Measurements from ENCODE around the gene LLPH. TPM values are rescaled to one million over a fixed set of nuclear protein-coding genes. Genes with fewer than 3 reads are reported as not detected.

The LLPH gene
- total RNA-seq, 4 donors from 2014 or later, result 9.5 to 21.4 (median 12.5) TPM

DNA sequence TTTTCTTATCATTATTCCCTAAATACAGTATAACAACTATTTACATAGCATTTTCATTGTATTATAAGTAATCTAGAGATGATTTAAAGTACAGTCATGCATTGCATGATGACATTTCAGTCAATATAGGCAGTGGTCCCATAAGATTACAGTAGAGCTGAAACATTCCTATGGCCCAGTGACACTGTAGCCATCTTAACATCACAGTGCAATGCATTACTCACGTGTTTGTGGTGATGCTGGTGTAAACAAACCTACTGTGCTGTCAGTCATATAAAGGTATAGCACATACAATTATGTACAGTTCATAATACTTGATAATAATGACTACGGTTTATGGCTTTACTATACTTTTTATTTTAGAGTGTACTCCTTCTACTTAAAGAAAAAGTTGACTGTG, 13.3 kb downstream of the LLPH start:
- ATAC-seq (no peak), DNase-seq (no peak)
- no peaks in the 10 kb centered on the region for H3K4me1 ChIP-seq
- in situ Hi-C loops (cut with MboI; ENCODE audit: low sequenced_read_pairs in 4 of 4), result no loop called here
- no peak for TF ChIP-seq POLR2A (IDR thresholded peaks at IDR 0.05)
- TF ChIP-seq, protein P1, sequence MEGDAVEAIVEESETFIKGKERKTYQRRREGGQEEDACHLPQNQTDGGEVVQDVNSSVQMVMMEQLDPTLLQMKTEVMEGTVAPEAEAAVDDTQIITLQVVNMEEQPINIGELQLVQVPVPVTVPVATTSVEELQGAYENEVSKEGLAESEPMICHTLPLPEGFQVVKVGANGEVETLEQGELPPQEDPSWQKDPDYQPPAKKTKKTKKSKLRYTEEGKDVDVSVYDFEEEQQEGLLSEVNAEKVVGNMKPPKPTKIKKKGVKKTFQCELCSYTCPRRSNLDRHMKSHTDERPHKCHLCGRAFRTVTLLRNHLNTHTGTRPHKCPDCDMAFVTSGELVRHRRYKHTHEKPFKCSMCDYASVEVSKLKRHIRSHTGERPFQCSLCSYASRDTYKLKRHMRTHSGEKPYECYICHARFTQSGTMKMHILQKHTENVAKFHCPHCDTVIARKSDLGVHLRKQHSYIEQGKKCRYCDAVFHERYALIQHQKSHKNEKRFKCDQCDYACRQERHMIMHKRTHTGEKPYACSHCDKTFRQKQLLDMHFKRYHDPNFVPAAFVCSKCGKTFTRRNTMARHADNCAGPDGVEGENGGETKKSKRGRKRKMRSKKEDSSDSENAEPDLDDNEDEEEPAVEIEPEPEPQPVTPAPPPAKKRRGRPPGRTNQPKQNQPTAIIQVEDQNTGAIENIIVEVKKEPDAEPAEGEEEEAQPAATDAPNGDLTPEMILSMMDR (IDR thresholded peaks at IDR 0.05 in 4 of 5, conservative IDR thresholded peaks at IDR 0.05 in 1 of 5), result no peak
- H3K9me3 ChIP-seq, result no peaks in the 10 kb centered on the region
- H3K4me3 ChIP-seq, result no peak overlapping the region
- peaks cover 0 to 5% of the 10 kb centered on the region in 2 donors for H3K36me3 ChIP-seq
- H3K27me3 ChIP-seq, result no peaks in the 10 kb centered on the region
- no peak overlapping the region for H3K27ac ChIP-seq
- intact Hi-C loops (cut with DNase I; ENCODE audit: low total_unique reads), result no loop called here

DNA sequence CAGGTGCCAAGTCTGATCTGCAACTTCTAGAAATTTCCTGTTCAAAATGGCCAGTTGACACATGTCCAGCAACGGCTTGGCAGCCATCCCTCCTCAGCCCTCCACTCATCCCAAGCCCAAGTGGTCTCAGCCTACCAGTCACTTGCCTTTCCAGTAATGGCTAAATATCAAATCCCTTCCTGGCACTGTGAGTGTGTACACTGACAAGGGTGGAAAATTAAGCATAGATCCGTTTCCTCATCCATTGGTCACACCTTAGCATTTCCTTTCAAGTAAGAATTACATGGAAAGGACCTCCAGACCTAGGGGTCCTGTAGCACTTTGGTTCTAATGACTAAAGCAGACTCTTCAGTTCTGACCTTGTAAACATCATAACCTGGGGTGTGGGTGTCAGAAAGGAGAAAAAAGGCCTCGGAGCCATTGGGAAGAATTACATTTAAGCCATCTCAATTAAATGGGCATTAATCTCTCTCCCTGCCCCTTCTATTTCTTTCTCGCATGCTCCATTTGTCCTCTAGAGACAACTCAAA, 15.4 kb downstream of the LLPH start:
- H3K27ac ChIP-seq, result no peak overlapping the region
- in situ Hi-C loops (cut with MboI; ENCODE audit: low sequenced_read_pairs in 4 of 4), result no loop called here
- no peak overlapping the region for H3K4me3 ChIP-seq
- no peaks in the 10 kb centered on the region for H3K4me1 ChIP-seq
- intact Hi-C loops (cut with DNase I; ENCODE audit: low total_unique reads), result no loop called here
- no peak for ATAC-seq
- no peaks in the 10 kb centered on the region for H3K36me3 ChIP-seq
- no peak for DNase-seq
- TF ChIP-seq, protein P1 (IDR thresholded peaks at IDR 0.05 in 4 of 5, conservative IDR thresholded peaks at IDR 0.05 in 1 of 5), result no peak
- TF ChIP-seq POLR2A (IDR thresholded peaks at IDR 0.05), result no peak
- no peaks in the 10 kb centered on the region for H3K9me3 ChIP-seq
- no peaks in the 10 kb centered on the region for H3K27me3 ChIP-seq

DNA sequence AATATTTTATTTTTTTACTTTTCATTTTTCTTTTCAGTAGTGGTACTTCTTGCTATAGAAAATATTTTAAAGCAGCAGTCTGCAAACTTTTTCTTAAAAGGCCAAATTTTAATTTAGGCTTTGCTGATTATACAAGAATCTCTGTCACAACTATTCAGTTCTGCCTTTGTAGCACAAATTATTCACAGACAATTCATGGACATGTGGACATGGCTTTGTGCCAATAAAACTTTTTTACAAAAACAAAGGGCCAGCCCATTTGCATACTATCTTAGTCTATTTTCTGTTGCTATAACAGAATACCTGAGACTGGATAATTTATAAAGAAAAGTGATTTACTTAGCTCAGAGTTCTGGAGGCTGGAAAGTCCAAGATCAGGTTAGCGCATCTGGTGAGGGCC, 17.1 kb downstream of the LLPH start:
- ATAC-seq (no peak), DNase-seq (no peak)
- intact Hi-C loops (cut with DNase I; ENCODE audit: low total_unique reads) (no loop called here), in situ Hi-C loops (cut with MboI; ENCODE audit: low sequenced_read_pairs in 4 of 4) (no loop called here)
- H3K9me3 ChIP-seq, result no peaks in the 10 kb centered on the region
- no peaks in the 10 kb centered on the region for H3K27me3 ChIP-seq
- no peaks in the 10 kb centered on the region for H3K36me3 ChIP-seq
- H3K4me1 ChIP-seq, result no peaks in the 10 kb centered on the region
- no peak overlapping the region for H3K4me3 ChIP-seq
- no peak for TF ChIP-seq POLR2A (IDR thresholded peaks at IDR 0.05)
- TF ChIP-seq, protein P1 (IDR thresholded peaks at IDR 0.05 in 4 of 5, conservative IDR thresholded peaks at IDR 0.05 in 1 of 5), result no peak
- no peak overlapping the region for H3K27ac ChIP-seq

DNA sequence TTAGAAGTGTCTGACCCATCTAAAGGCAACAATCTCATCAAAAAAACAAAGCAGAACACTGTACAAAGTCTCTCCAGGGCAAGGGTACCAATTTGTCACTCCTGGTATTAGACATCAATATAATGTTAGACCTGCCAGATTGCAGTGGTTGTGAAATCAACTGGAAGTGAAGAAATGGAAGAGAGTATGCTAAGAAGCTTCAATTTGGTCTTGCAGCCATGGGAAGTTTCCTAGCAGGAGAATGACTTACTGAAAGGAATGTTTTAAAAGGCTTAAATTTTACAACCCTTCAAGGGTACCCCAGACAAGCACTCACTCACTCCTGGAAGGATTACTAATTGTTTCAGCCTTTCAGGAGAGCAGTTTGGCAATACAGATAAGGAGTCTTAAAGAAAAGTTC, 18.9 kb downstream of the LLPH start:
- ATAC-seq (no peak), DNase-seq (no peak)
- H3K4me1 ChIP-seq, result peaks cover 0 to 2% of the 10 kb centered on the region in 2 donors
- no peak overlapping the region for H3K4me3 ChIP-seq
- H3K9me3 ChIP-seq, result no peaks in the 10 kb centered on the region
- no peaks in the 10 kb centered on the region for H3K36me3 ChIP-seq
- intact Hi-C loops (cut with DNase I; ENCODE audit: low total_unique reads), result no loop called here
- in situ Hi-C loops (cut with MboI; ENCODE audit: low sequenced_read_pairs in 4 of 4), result no loop called here
- H3K27ac ChIP-seq, result no peak overlapping the region
- H3K27me3 ChIP-seq, result no peaks in the 10 kb centered on the region
- TF ChIP-seq, protein P1 (IDR thresholded peaks at IDR 0.05 in 4 of 5, conservative IDR thresholded peaks at IDR 0.05 in 1 of 5), result no peak
- no peak for TF ChIP-seq POLR2A (IDR thresholded peaks at IDR 0.05)

DNA sequence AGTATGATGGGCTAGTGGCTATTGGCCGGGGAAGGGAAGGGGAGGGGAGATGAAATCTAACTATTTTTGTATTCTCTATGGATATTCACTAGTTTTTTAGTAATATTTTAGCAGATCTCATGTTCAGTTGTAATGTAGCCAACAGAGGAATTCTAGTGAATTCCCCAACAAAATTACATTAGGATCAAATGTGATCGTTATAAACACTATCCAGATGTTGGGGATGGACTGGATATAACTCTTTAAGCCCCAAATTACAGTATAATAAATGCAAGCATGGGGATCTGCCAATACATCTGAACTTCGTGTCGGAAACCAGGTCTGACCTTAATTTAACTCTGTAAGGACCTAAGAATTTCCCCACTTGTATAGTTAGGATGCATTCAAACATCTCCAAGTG, 21.5 kb downstream of the LLPH start:
- Histone ChIP-seq H3K27ac (no peak overlapping the region), H3K4me3 (no peak overlapping the region), H3K9me3 (no peaks in the 10 kb centered on the region), H3K36me3 (no peaks in the 10 kb centered on the region), H3K27me3 (no peaks in the 10 kb centered on the region), H3K4me1 (peaks cover 0 to 2% of the 10 kb centered on the region in 2 donors)
- TF ChIP-seq, protein P1 (IDR thresholded peaks at IDR 0.05 in 4 of 5, conservative IDR thresholded peaks at IDR 0.05 in 1 of 5), result no peak
- TF ChIP-seq POLR2A (IDR thresholded peaks at IDR 0.05), result no peak
- ATAC-seq, result no peak
- no peak for DNase-seq
- intact Hi-C loops (cut with DNase I; ENCODE audit: low total_unique reads) (loop anchor here (5.0 kb wide), 1 partner anchor 552 kb away; no protein-coding TSS in a partner anchor), in situ Hi-C loops (cut with MboI; ENCODE audit: low sequenced_read_pairs in 4 of 4) (no loop called here)
